RWPE1 (cell line): ENCODE measurements around the gene ZDHHC7.
"Not testable (repeated sequence)": the region's sequence is repeated elsewhere in the genome, so short reads cannot be mapped to it uniquely, and the experiment has no call there.

ENCODE experiments used
- CTCF ChIA-PET: fragments of 350-600 bp; sonication (Branson Sonifier 250); formaldehyde crosslinking; extraction: SDS; loops from one replicate; lab custom pipeline; 2021; lab: Yijun Ruan, JAX
- POLR2A ChIA-PET: fragments of 400-600 bp; formaldehyde crosslinking; extraction: SDS; loops from one replicate; lab custom pipeline; 2020; ENCODE audit warnings: antibody characterized with exemption; ENCODE audit not compliant: low non-redundant PET; lab: Yijun Ruan, JAX
- DNase-seq: peaks from one replicate; pipeline ENCODE4 v3.0.0; 2012; ENCODE audit warnings: low spot score
- H3K27ac ChIP-seq: fragments of 450-650 bp; 2 replicates; pipeline ENCODE4 v1.5.1; 2017
- CTCF ChIP-seq: fragments of 450-650 bp; conservative IDR thresholded peaks from 2 replicates; pipeline ENCODE4 v1.5.1; 2017; ENCODE audit warnings: low read depth, mild to moderate bottlenecking

ZDHHC7 gene

GRCh38 chr16:85037721-85038120 is 26.4 kb upstream of the ZDHHC7 start:
- no peak for TF ChIP-seq CTCF
- ChIA-PET POLR2A (no interaction called here), CTCF (no interaction called here)
- H3K27ac ChIP-seq = peak overlapping the region; percentile 45
- no peak for DNase-seq

GRCh38 chr16:85037050-85037410 is 25.7 kb upstream of the ZDHHC7 start:
- ChIA-PET CTCF (interaction anchor here (0.6 to 0.9 kb wide), 2 partner anchors 49 to 639 kb away, joined by 3 read pairs; no protein-coding TSS in a partner anchor), POLR2A (no interaction called here)
- peak overlapping the region; percentile 83 for H3K27ac ChIP-seq
- no peak for TF ChIP-seq CTCF
- DNase-seq = peak; percentile 86

GRCh38 chr16:85036236-85037049 is 25.1 kb upstream of the ZDHHC7 start:
- ChIA-PET CTCF (interaction anchor here (0.6 to 0.9 kb wide), 2 partner anchors 50 to 639 kb away, joined by 3 read pairs; no protein-coding TSS in a partner anchor), POLR2A (no interaction called here)
- TF ChIP-seq CTCF = no peak
- peak overlapping the region; percentile 83 for H3K27ac ChIP-seq
- DNase-seq = no peak

GRCh38 chr16:85034591-85035433 is 23.5 kb upstream of the ZDHHC7 start:
- ChIA-PET CTCF (interaction anchor here (0.6 kb wide), 1 partner anchor 18 kb away, joined by 3 read pairs; no protein-coding TSS in a partner anchor), POLR2A (no interaction called here)
- peak overlapping the region; percentile 28 for H3K27ac ChIP-seq
- DNase-seq = no peak
- TF ChIP-seq CTCF = no peak

- H3K27ac ChIP-seq = no peak overlapping the region
- CTCF ChIA-PET = no interaction called here
- POLR2A ChIA-PET = no interaction called here
- no peak for DNase-seq
- TF ChIP-seq CTCF = no peak
Measured at GRCh38 chr16:85033171-85033570, 21.8 kb upstream of the ZDHHC7 start.

- CTCF ChIA-PET, POLR2A ChIA-PET, DNase-seq, H3K27ac ChIP-seq: not testable (repeated sequence)
Measured at GRCh38 chr16:85032187-85032586, 20.9 kb upstream of the ZDHHC7 start.
